Stromal cell of bone marrow (primary cell): ENCODE results near the gene AKR1C2.
"Not testable (repeated sequence)": the region's sequence is repeated elsewhere in the genome, so short reads cannot be mapped to it uniquely, and the experiment has no call there.

Experiments used
- DNase-seq: peaks from one replicate; pipeline ENCODE4 v3.0.0-alpha.2; 2012; ENCODE audit warnings: low read depth

AKR1C2 gene

DNA sequence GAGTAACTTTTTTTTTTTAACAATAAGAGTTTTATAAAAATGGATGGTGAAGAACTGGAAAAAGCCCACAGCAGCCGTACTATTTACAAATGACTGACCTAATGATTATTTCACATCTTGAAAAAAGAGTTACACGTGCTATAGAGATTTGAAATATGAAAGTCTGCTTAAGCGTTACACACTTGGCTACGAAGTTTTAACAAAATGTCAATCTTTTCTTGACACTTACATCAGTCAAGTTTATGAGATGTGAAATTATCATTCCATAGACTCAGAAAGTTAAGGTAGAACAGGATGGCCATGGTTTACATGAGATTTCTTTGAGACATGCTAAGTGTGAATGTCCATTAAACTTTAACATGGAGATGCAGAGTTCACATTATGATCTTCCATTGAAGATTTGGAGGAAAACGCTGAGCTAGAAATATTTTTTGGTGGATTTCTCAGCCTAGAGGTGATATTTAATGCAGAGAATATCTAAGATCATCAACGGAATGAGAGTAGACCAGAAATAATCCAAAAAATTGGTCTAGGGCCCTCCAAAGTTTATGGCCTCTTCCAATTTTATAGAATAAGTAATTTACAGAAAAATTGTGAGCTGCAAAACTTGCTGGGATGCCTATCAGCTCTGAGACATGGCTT is 15.5 kb downstream of the AKR1C2 start:
- not testable (repeated sequence) for DNase-seq

DNA sequence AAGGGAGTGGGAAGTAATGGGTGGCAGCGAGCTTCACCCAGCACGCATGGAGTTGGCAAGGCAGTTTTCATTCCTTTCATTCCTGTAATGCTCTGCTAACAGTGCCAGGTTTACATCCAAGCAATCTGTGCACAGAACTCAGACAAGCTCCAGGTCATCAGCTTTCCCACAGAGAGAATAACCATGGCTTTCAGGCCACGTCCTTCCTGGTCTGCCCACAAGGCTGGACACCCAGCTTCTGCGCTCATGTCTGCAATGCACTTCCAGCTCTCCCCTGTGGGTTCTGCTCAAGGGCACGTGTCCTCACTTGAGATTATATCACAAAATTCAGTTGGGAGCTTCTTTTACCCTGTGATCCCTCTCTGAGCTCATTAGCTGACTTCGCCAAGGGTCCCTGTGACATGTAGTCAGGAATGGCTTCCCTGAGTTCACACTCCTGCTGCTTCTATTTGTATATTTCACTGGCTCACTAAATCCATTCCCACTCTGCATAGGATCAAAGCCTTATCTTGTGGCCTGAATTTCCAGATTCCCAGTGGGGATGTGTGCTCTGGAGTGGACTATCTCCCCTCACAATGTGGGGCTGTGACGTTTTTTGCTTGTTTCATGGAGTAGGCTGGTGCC is 18.6 kb downstream of the AKR1C2 start:
- peak; percentile 23 for DNase-seq

GRCh38 chr10:4984223-4984622 is 19.4 kb downstream of the AKR1C2 start:
- DNase-seq = no peak

- no peak for DNase-seq
These were observed 19.9 kb downstream of the AKR1C2 start for GRCh38 chr10:4983615-4984216.

- DNase-seq = peak; percentile 67
These were observed 20.9 kb downstream of the AKR1C2 start for GRCh38 chr10:4982764-4983226.

GRCh38 chr10:4981722-4982471 is 21.8 kb downstream of the AKR1C2 start:
- DNase-seq = no peak

DNA sequence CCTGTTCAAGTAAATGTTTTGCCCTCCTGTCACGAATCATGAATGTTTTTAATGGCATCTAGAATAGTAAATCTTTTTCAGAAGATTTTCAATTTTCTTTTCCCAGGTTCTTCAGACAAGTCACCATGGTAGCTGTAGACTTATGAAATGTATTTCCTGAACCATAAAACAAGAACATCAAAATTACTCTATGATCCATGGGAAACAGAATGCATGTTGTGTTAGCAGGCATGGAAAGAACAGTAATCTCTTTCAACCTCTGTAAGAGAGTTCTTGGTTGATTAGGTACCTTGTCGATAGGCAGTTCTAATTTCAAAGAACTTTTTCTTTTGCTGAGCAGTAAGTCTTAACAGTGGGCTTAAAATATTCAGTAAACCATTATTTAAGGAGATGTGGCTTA is 22.9 kb downstream of the AKR1C2 start:
- no peak for DNase-seq

DNA sequence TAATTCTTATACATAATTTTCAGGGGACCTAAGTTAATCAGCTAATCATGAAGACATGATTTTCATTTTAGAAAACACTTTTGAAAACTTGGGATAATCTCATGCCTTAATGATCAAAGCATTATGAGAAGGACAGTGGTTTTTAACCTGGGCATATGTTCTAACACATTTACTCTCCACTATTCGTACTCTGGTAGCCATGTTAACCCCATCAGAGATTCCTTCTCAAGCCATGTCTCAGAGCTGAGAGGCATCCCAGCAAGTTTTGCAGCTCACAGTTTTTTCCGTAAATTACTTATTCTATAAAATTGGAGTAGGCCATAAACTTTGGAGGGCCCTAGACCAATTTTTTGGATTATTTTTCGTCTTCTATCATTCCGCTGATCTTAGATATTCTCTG is 24.8 kb downstream of the AKR1C2 start:
- DNase-seq = no peak

GRCh38 chr10:4977025-4977424 is 26.6 kb downstream of the AKR1C2 start:
- DNase-seq = no peak

DNA sequence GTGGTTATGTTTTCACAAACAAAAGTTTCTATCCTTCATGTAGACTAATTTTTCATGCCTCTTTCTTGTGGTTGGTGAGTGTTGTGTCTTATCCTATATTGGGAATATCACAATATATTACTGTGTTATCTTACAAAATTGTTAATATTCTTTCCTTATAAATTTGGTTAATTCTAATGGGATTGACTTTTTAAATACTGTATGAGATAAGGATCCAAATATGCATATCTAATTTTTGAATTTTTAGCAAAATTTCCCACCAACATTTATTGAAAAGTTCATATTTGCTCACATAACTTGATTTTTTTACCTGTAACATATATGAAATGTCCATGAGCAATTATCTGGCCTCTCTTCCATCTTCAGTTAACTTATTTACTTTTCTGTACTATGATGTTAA is 29.3 kb downstream of the AKR1C2 start:
- not testable (repeated sequence) for DNase-seq

- DNase-seq = not testable (repeated sequence)
These were observed 30.4 kb downstream of the AKR1C2 start for GRCh38 chr10:4973294-4973693.

DNA sequence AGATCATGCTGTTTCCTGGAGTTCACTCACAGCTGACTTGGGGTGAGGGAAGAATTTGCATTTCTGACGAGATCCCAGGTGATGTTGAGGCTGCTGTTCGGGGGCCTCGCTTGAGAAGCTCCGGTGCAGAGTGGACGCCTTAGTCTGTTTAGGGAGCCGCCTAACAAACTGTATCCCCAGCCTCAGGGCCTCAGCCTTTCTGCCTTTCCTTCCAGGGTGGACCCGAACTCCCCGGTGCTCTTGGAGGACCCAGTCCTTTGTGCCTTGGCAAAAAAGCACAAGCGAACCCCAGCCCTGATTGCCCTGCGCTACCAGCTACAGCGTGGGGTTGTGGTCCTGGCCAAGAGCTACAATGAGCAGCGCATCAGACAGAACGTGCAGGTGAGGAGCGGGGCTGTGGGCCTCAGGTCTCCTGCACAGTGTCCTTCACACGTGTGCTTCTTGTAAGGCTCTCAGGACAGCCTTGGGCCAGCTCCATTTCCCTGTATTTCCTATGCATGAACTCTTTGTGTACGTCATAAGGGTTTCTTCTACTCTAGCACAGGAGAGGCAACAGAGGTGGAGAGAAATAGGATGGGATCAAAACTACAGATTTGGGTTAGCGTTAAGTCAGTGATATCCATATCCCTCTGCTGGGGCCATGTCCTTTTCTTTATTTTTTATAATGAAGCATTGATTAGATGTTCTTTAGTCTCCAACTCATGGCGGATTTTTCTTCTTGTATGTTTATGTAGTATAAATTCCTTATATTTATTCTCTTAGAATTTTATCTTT is 31.1 kb downstream of the AKR1C2 start:
- not testable (repeated sequence) for DNase-seq

DNA sequence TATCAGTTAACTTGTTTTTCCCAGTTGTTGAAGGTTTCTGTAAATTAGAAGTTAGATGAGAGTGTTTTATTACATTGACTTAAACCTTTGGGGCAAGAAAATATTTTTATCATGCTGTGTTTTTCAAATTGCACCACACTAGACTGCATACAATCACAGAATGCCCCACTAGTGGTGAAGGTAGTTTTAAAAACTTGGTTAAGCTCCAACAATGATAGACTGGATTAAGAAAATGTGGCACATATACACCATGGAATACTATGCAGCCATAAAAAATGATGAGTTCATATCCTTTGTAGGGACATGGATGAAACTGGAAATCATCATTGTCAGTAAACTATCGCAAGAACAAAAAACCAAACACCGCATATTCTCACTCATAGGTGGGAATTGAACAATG is 33.3 kb downstream of the AKR1C2 start:
- not testable (repeated sequence) for DNase-seq

DNA sequence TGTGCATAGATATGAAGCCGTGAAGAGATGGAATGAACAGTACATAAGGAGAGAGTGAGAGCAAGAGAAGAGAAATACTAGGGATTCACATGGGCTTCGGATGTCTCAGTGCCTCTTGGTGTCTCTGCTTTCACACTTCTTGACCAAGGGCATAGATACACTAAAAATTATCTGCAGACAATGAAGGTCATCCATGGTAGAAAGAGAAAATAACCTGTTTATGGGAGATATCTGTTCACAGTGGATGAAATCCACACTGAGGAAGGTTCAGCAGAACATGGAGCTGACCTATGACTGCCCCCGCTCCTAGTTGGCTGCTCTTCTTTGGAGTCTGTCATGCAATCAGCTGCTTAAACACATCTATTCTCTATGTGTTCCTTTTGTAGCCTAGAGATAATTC is 34.4 kb downstream of the AKR1C2 start:
- not testable (repeated sequence) for DNase-seq

DNA sequence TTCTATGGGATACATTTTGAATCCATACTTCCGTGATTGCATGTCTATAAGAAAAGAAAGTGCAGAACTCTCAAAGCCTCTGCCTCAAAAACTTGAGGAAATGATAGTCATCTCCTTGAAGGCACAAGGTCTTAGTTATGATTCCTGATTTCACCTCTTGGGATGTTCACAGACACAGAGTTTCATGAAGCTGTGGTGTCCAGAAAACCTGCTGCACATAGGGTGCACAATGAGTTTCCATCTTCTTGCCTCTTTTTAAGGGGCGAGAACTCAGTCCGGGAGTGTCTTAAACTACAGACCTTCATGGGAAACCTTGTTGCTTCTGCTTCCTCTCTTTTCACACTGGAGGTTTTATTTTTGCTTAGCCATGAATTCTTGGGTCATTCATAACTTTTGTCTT is 36.5 kb downstream of the AKR1C2 start:
- not testable (repeated sequence) for DNase-seq

- not testable (repeated sequence) for DNase-seq
These were observed 37.9 kb downstream of the AKR1C2 start for GRCh38 chr10:4965763-4966162.

GRCh38 chr10:4963815-4964154 is 39.9 kb downstream of the AKR1C2 start:
- not testable (repeated sequence) for DNase-seq

GRCh38 chr10:4962876-4963814 is 40.5 kb downstream of the AKR1C2 start, which contains the start of gene AKR1C1:
TSS of gene AKR1C1 (plus strand) at chr10:4963415. CDS start at chr10:4963445, 30 bp downstream.
- not testable (repeated sequence) for DNase-seq

DNA sequence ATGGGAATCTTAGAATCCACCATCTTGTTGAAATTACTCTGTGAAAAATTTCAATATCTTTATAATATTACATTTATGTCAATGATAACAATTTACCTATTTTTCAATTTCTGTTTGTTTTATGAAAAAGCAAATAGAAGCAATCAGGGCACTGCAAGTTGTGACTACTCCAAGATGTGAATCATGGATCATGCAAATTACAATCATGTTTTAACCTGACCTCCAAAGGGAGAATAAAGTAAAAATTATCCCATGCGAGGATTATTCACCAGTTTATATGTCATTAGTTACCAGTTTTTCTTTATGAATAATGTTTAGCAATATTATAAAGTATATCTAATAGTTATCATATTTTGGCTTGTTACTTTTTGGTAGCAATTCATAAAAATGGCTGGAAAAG is 41.3 kb downstream of the AKR1C2 start:
- DNase-seq = not testable (repeated sequence)

DNA sequence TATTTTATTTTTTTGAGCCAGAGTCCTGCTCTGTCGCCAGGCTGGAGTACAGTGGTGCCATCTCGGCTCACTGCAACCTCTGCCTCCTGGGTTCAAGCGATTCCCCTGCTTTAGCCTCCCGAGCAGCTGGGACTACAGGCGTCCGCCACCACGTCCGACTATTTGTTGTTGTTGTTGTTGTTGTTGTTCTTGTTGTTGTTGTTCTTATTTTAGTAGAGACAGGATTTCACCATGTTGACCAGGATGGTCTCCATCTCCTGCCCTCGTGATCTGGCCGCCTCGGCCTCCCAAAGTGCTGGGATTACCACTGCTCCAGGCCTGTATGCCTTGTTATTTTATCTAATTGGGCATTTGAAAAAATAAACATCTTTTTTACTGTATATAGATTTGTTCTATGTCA is 42.1 kb downstream of the AKR1C2 start:
- not testable (repeated sequence) for DNase-seq
